Endothelial cell of umbilical vein (primary cell): ENCODE data around the gene ASPSCR1. TPM values are rescaled to one million over a fixed set of nuclear protein-coding genes. Genes with fewer than 3 reads are reported as not detected.

Experiments used
- BruUV-seq: library from RNA; stranded (reverse); fragments of 400-500 nt; replicated peaks from 2 replicates; lab custom pipeline; 2021; lab: Mats Ljungman, UMichigan
- CTCF ChIA-PET: fragments of 300-600, 350-600 bp; sonication (Branson Sonifier 250); formaldehyde crosslinking; loops from one replicate; lab custom pipeline; 2021; ENCODE audit warnings: antibody characterized with exemption, inconsistent platforms; lab: Charles Lee
- POLR2A ChIA-PET: fragments of 300-600, 350-600 bp; sonication (Branson Sonifier 250); formaldehyde crosslinking; loops from one replicate; lab custom pipeline; 2021; ENCODE audit warnings: antibody characterized with exemption, inconsistent platforms; lab: Charles Lee
- DNase-seq: peaks from one replicate; pipeline ENCODE4 v3.0.0-alpha.2; 2011; ENCODE audit warnings: low read depth, low spot score
- FAIRE-seq: peaks from 2 replicates; lab custom pipeline; 2011; peaks lifted over from hg19 to GRCh38; lab: Jason Lieb, UNC
- H2AFZ ChIP-seq: 2 replicates; pipeline ENCODE4 v1.6.0; 2012; ENCODE audit warnings: low read depth, low read length, control low read depth, inconsistent platforms
- H3K27ac ChIP-seq: 2 replicates; pipeline ENCODE4 v1.5.1; 2011; ENCODE audit warnings: low read depth, mild to moderate bottlenecking, control low read depth, low read length, moderate library complexity; ENCODE audit not compliant: insufficient read depth
- H3K27me3 ChIP-seq, 2 experiments: 2 replicates each; pipeline versions ENCODE4 v1.6.0 to v1.6.1; 2011; ENCODE audit warnings: low read length in 2 of 2, mixed read lengths in 1 of 2; ENCODE audit not compliant: control insufficient read depth in 2 of 2, insufficient read depth in 2 of 2
- H3K36me3 ChIP-seq, 2 experiments: 2 replicates in 1 of 2; 3 replicates in 1 of 2; pipeline ENCODE4 v1.5.1; 2011; ENCODE audit warnings: low read length in 2 of 2, mild to moderate bottlenecking in 1 of 2, moderate library complexity in 1 of 2; ENCODE audit not compliant: control insufficient read depth in 2 of 2, insufficient read depth in 2 of 2; ENCODE audit errors: extremely low read depth in 1 of 2
- H3K4me1 ChIP-seq: 3 replicates; pipeline ENCODE4 v1.5.1; 2011; ENCODE audit warnings: mild to moderate bottlenecking, low read length; ENCODE audit not compliant: control insufficient read depth, insufficient read depth; ENCODE audit errors: extremely low read depth
- H3K4me2 ChIP-seq: 2 replicates; pipeline ENCODE4 v1.6.1; 2011; ENCODE audit warnings: low read length, control low read depth, mixed read lengths; ENCODE audit not compliant: insufficient read depth
- H3K4me3 ChIP-seq, 3 experiments: fragments of 200-600 bp in 1 of 3; sonication (generic), shearing (Covaris generic) in 1 of 3; replicated peaks in 1 of 3; 2 replicates each; pipeline ENCODE4 v1.5.1; 2011 to 2016; ENCODE audit warnings: control low read depth in 3 of 3, low read length in 3 of 3, mild to moderate bottlenecking in 2 of 3, inconsistent platforms in 1 of 3, low read depth in 1 of 3, moderate library complexity in 1 of 3; ENCODE audit not compliant: insufficient read depth in 1 of 3
- H3K79me2 ChIP-seq: 2 replicates; pipeline ENCODE4 v1.6.0; 2012; ENCODE audit warnings: low read length, inconsistent platforms; ENCODE audit not compliant: control insufficient read depth, insufficient read depth
- H3K9ac ChIP-seq: replicated peaks from 2 replicates; pipeline ENCODE3; 2011; ENCODE audit warnings: low read length, control low read depth; ENCODE audit not compliant: insufficient read depth; ENCODE audit errors: extremely low read depth
- H3K9me1 ChIP-seq: replicated peaks from 3 replicates; pipeline ENCODE4 v1.6.0; 2011; ENCODE audit warnings: mild to moderate bottlenecking, low read length; ENCODE audit not compliant: control insufficient read depth, insufficient read depth; ENCODE audit errors: extremely low read depth
- H3K9me3 ChIP-seq: replicated peaks from 2 replicates; pipeline ENCODE4 v1.5.1; 2012; ENCODE audit warnings: low read length, inconsistent platforms; ENCODE audit not compliant: control insufficient read depth, insufficient read depth
- H4K20me1 ChIP-seq: replicated peaks from 2 replicates; pipeline ENCODE3; 2011; ENCODE audit warnings: mild to moderate bottlenecking, low read length; ENCODE audit not compliant: control insufficient read depth, insufficient read depth; ENCODE audit errors: extremely low read depth
- EZH2 ChIP-seq: IDR thresholded peaks from 2 replicates; pipeline ENCODE4 v1.6.1; 2012; ENCODE audit warnings: borderline replicate concordance, low read depth, mild to moderate bottlenecking, moderate library complexity, low read length, inconsistent platforms; ENCODE audit not compliant: severe bottlenecking
- FOS ChIP-seq: IDR thresholded peaks from 2 replicates; pipeline ENCODE4 v1.6.1; 2011; ENCODE audit warnings: mild to moderate bottlenecking, low read length, moderate library complexity, borderline replicate concordance; ENCODE audit not compliant: insufficient read depth
- GATA2 ChIP-seq: IDR thresholded peaks from 2 replicates; pipeline ENCODE4 v1.7.0; 2011; ENCODE audit warnings: low read depth, mild to moderate bottlenecking, moderate library complexity, mixed read lengths, low read length; ENCODE audit not compliant: insufficient read length, insufficient read depth
- JUN ChIP-seq: IDR thresholded peaks from 2 replicates; pipeline ENCODE4 v1.6.1; 2011; ENCODE audit warnings: borderline replicate concordance, low read depth; ENCODE audit not compliant: insufficient read length, insufficient read depth
- MYC ChIP-seq: IDR thresholded peaks from one replicate; pipeline ENCODE4 v1.6.1; 2011; ENCODE audit warnings: mild to moderate bottlenecking, low read depth, low read length
- POLR2A ChIP-seq: IDR thresholded peaks from 2 replicates; pipeline ENCODE4 v1.6.1; 2012; ENCODE audit warnings: low read depth, mild to moderate bottlenecking, control low read depth, low read length
- POLR2AphosphoS5 ChIP-seq: IDR thresholded peaks from 2 replicates; pipeline ENCODE4 v1.6.1; 2012; ENCODE audit warnings: low read depth, mild to moderate bottlenecking, control low read depth, low read length, moderate library complexity; ENCODE audit not compliant: insufficient read depth
- dilution Hi-C: fragments of 300-500 bp; cut with MboI; formaldehyde crosslinking; loops from one replicate; pipeline ENCODE4 v1.15.0; 2019; ENCODE audit warnings: low sequenced_read_pairs; ENCODE audit not compliant: extremely low pct_ligation_motif_present
- intact Hi-C: fragments of 100-400 bp; cut with micrococcal nuclease; formaldehyde crosslinking; loops from one replicate; pipeline ENCODE4 v1.10.0; 2022
- polyA plus RNA-seq, 4 experiments: library from polyadenylated mRNA; depleted of rRNA in 3 of 4; stranded (reverse) in 3 of 4; unstranded in 1 of 4; fragments of >200 nt; gene quantifications; 2 replicates each; pipeline versions ENCODE4 v1.2.1 to v1.2.3, GENCODE V29; 2011 to 2012; ENCODE audit warnings: missing spikeins in 1 of 4
- total RNA-seq: library from RNA; stranded (reverse); gene quantifications from 2 replicates; pipeline ENCODE4 v1.2.3, GENCODE V29; 2021
- TF ChIP-seq, protein P1 (sequence below): IDR thresholded peaks from 2 replicates; pipeline ENCODE4 v1.6.1; 2011; ENCODE audit not compliant: insufficient read depth, insufficient read length
- TF ChIP-seq, protein P2 (sequence below), 2 donors: IDR thresholded peaks; 1 replicate in 1 of 2; 2 replicates in 1 of 2; pipeline ENCODE4 v1.5.1; 2011; ENCODE audit warnings: low read length in 2 of 2, mild to moderate bottlenecking in 2 of 2, moderate library complexity in 2 of 2, control low read depth in 1 of 2, inconsistent platforms in 1 of 2, low read depth in 1 of 2; ENCODE audit not compliant: insufficient read depth in 1 of 2; ENCODE audit errors: extremely low read depth in 1 of 2

Gene ASPSCR1
- total and polyA plus RNA-seq, 2 donors (not counting 3 experiments of a cell fraction or from before 2014, with no cell fraction given) = 24.8 to 36.5 TPM

DNA sequence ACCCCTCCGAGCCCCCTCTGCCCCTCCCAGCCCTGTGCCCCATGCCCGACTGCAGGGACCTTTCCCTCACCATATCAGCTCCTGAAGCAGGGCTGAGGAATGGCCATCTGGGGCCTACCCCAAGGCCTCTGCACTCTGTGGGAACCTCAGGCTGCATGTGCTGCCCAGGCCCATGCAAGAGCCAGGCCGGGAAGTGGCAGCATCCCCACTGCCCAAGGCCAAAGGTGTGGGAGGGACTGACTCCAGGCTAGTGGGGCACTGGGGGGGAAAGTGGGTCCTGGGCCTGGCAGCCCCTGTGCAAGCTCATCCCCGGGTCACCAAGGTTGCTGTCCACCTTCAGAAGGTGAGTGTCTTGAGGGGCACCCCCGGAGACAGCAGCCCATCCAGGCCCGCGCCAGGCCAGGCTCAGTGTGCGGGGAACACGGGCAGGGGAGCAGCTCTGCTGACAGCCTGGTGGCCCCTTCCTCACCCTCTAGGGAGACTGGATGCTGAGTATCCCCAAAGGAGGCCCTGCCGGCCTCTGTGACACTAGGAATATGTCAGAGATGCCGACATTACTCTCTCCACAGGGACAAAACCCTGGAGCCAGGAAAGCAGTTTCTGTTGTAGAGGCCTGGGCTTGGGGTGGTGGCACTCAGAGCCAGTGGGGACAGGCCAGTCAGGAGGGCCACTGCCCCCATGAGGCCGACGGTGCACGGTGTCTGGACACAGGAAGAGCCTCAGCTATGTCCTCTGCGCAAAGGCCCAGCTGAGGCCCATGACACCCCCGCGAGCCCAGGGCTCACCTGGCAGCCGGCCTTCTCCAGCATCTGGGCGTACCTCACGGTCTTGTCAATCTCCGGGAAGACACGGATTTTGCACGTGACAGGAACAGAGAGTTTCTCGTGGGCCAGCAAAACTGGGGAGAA, 84.9 kb downstream of the ASPSCR1 start:
- dilution Hi-C loops = no loop called here
- BruUV-seq = no TSS peak
- no peak for TF ChIP-seq MYC
- TF ChIP-seq EZH2 = no peak
- H3K79me2 ChIP-seq = peaks cover 14% of the 10 kb centered on the region
- H3K9ac ChIP-seq = no peak overlapping the region
- H3K36me3 ChIP-seq = peaks cover 0 to 34% of the 10 kb centered on the region in 2 experiments
- FAIRE-seq (no peak), DNase-seq (no peak)
- H3K9me1 ChIP-seq = no peaks in the 10 kb centered on the region
- ChIA-PET CTCF (interaction anchor here (1.0 kb wide), 1 partner anchor 103 kb away, joined by 3 read pairs; no protein-coding TSS in a partner anchor), POLR2A (no interaction called here)
- intact Hi-C loops = no loop called here
- no peak overlapping the region for H3K4me2 ChIP-seq
- H3K4me3 ChIP-seq = no peak overlapping the region
- H2AFZ ChIP-seq = no peak overlapping the region
- no peak overlapping the region for H3K27ac ChIP-seq
- no peaks in the 10 kb centered on the region for H4K20me1 ChIP-seq
- H3K4me1 ChIP-seq = peaks cover 15% of the 10 kb centered on the region
- no peaks in the 10 kb centered on the region for H3K9me3 ChIP-seq
- H3K27me3 ChIP-seq = no peaks in the 10 kb centered on the region

DNA sequence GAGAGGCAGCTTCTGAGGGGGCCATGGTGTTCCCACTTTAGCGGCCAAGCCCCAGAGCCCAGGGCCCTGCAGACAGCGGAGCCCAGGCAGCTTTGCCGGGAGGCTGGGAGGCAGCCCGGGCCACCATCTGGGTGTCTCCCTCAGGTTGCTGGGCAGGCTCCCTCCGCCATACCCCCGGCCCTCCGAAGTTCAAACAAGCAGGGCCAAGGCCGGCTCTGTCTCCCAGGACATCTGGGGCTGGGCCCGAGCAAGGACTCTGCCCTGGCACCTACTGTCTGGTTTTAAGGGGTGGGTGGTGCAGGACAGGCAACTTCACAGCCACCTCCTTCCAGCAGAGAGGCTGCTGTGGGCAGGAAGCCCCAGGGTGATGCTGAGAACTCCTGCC, 85.5 kb downstream of the ASPSCR1 start:
- intact Hi-C loops = no loop called here
- Histone ChIP-seq H3K36me3 (peaks cover 0 to 28% of the 10 kb centered on the region in 2 experiments), H3K27ac (no peak overlapping the region), H2AFZ (no peak overlapping the region), H3K4me1 (peaks cover 15% of the 10 kb centered on the region), H3K9me1 (no peaks in the 10 kb centered on the region), H3K4me2 (no peak overlapping the region), H3K79me2 (peaks cover 14% of the 10 kb centered on the region), H3K9me3 (no peaks in the 10 kb centered on the region), H3K27me3 (no peaks in the 10 kb centered on the region), H3K9ac (no peak overlapping the region), H4K20me1 (no peaks in the 10 kb centered on the region), H3K4me3 (no peak overlapping the region)
- no TSS peak for BruUV-seq
- no peak for TF ChIP-seq EZH2
- TF ChIP-seq MYC = no peak
- TF ChIP-seq JUN = no peak
- no peak for TF ChIP-seq POLR2A
- no peak for TF ChIP-seq POLR2AphosphoS5
- TF ChIP-seq, protein P1, sequence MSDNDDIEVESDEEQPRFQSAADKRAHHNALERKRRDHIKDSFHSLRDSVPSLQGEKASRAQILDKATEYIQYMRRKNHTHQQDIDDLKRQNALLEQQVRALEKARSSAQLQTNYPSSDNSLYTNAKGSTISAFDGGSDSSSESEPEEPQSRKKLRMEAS = no peak
- no peak for TF ChIP-seq GATA2
- no peak for TF ChIP-seq FOS
- TF ChIP-seq, protein P2, sequence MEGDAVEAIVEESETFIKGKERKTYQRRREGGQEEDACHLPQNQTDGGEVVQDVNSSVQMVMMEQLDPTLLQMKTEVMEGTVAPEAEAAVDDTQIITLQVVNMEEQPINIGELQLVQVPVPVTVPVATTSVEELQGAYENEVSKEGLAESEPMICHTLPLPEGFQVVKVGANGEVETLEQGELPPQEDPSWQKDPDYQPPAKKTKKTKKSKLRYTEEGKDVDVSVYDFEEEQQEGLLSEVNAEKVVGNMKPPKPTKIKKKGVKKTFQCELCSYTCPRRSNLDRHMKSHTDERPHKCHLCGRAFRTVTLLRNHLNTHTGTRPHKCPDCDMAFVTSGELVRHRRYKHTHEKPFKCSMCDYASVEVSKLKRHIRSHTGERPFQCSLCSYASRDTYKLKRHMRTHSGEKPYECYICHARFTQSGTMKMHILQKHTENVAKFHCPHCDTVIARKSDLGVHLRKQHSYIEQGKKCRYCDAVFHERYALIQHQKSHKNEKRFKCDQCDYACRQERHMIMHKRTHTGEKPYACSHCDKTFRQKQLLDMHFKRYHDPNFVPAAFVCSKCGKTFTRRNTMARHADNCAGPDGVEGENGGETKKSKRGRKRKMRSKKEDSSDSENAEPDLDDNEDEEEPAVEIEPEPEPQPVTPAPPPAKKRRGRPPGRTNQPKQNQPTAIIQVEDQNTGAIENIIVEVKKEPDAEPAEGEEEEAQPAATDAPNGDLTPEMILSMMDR (IDR thresholded peaks at IDR 0.05; ENCODE audit: extremely low read depth in 1 of 2, insufficient read depth in 1 of 2, low read depth in 1 of 2, low read length in 2 of 2) = no peak
- dilution Hi-C loops = no loop called here
- no peak for DNase-seq
- FAIRE-seq = no peak
- POLR2A ChIA-PET = no interaction called here
- CTCF ChIA-PET = interaction anchor here (1.0 to 1.2 kb wide), 2 partner anchors 32 to 104 kb away, joined by 3 read pairs; no protein-coding TSS in a partner anchor
